HG02981 (cell line): ENCODE results near the gene MDFI.
"Not testable (repeated sequence)": the region's sequence is repeated elsewhere in the genome, so short reads cannot be mapped to it uniquely, and the experiment has no call there.

Experiments
- ATAC-seq: cut with Tn5 transposase; IDR thresholded peaks from one replicate; pipeline ENCODE4 v1.9.1; 2021; ENCODE audit warnings: mild to moderate bottlenecking, moderate library complexity; ENCODE audit not compliant: unreplicated experiment

The MDFI gene

GRCh38 chr6:41602422-41602743, 35.9 kb upstream of the MDFI start:
- no peak for ATAC-seq

- peak; percentile 50 for ATAC-seq
Measured at GRCh38 chr6:41602864-41603608, 35.2 kb upstream of the MDFI start.

GRCh38 chr6:41604006-41604405, 34.3 kb upstream of the MDFI start:
- ATAC-seq = no peak

GRCh38 chr6:41605649-41606048, 32.6 kb upstream of the MDFI start:
- no peak for ATAC-seq

GRCh38 chr6:41607036-41607435, 31.2 kb upstream of the MDFI start:
- ATAC-seq = no peak

- ATAC-seq = no peak
Measured at GRCh38 chr6:41607736-41608135, 30.5 kb upstream of the MDFI start.

GRCh38 chr6:41608443-41609151, 29.7 kb upstream of the MDFI start:
- ATAC-seq = no peak

- ATAC-seq = no peak
Measured at GRCh38 chr6:41614715-41615114, 23.6 kb upstream of the MDFI start.

- no peak for ATAC-seq
Measured at GRCh38 chr6:41615311-41615710, 23.0 kb upstream of the MDFI start.

- no peak for ATAC-seq
Measured at GRCh38 chr6:41618598-41618997, 19.7 kb upstream of the MDFI start.

GRCh38 chr6:41619193-41619592, 19.1 kb upstream of the MDFI start:
- ATAC-seq = not testable (repeated sequence)

GRCh38 chr6:41621367-41621766, 16.9 kb upstream of the MDFI start:
- no peak for ATAC-seq

- ATAC-seq = no peak
Measured at GRCh38 chr6:41621802-41622201, 16.5 kb upstream of the MDFI start.

GRCh38 chr6:41622206-41622988, 15.9 kb upstream of the MDFI start:
- ATAC-seq = no peak

- no peak for ATAC-seq
Measured at GRCh38 chr6:41623330-41623729, 14.9 kb upstream of the MDFI start.

- ATAC-seq = no peak
Measured at GRCh38 chr6:41624621-41625380, 13.5 kb upstream of the MDFI start.

- no peak for ATAC-seq
Measured at GRCh38 chr6:41625442-41625841, 12.8 kb upstream of the MDFI start.

GRCh38 chr6:41626022-41626421, 12.2 kb upstream of the MDFI start:
- no peak for ATAC-seq

GRCh38 chr6:41626917-41627316, 11.4 kb upstream of the MDFI start:
- no peak for ATAC-seq

GRCh38 chr6:41629128-41629527, 9.1 kb upstream of the MDFI start:
- ATAC-seq = no peak

GRCh38 chr6:41630069-41630468, 8.2 kb upstream of the MDFI start:
- no peak for ATAC-seq
